Stimulated activated CD4-positive, alpha-beta T cell treated with anti-CD3 and anti-CD28 coated beads, Interleukin-1b, Interleukin-23, amount 100 ng/mL, for 24 hours (primary cell): ENCODE results near the gene SYNE1.

Source experiments
- DNase-seq, 4 experiments: peaks; one replicate each; pipeline ENCODE4 v3.0.0-alpha.2; 2020; ENCODE audit warnings: low read depth in 4 of 4, low spot score in 1 of 4

The SYNE1 gene

DNA sequence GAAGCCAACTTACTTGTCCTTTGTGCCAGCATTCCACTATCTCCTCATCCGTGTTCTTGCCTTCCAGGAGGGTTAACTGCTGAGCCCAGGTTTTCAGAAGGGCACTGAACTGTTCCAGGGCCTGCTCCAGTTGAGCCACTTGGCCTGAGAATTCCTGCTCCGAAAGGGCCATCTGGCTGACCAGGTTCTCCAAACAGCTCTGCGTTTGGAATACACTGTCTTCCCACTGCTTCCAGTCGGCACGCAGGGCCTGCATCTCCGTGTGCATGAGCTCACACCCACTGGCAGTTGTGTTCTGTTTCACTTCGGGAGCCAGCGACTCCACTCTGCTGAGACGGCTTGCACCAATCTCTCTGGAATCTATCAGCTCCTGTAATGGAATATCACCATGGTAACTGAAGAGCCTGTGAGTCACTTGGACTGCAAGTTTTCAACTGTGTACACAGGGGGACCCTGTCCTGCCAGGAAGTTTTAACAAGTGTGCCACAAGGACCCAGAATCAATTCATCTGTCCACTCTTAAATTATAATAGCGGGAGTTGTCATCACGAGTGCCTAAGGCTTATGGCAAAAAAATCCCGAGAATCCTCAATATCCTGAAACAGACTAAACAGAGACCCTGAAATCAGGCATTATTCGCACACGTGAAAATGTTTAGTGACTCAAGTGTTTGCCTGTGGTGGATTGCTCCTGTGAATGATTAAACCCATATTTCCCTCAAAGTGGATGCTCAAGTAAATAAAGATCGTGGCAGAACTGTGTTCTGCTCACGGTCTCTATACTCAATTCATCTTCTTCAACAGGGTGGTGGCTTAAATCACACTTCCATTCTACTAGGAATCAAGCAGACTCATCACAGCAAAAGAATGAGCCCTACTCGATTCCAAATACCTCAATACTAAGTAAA is 255.9 kb downstream of the SYNE1 start:
- DNase-seq = no peak

DNA sequence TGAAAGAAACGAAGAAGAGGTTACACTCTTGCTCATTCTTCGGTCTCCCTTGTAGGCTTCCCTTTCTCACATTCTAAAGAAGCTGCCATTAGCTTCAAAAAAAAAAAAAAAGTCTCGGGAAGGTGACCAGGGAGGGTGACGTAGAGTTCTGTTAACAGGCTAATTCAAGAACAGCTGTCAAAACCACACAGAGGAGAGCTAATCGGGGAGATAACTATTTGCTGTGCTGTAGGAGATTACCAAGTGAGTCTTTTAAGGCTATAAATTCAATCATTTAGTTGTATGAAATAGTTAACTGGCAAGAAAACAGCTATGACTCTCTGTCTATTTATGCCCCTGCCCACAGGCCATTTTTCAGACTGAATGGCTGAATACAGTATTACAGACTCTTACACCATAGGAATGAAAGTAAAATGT is 256.8 kb downstream of the SYNE1 start:
- DNase-seq = no peak

DNA sequence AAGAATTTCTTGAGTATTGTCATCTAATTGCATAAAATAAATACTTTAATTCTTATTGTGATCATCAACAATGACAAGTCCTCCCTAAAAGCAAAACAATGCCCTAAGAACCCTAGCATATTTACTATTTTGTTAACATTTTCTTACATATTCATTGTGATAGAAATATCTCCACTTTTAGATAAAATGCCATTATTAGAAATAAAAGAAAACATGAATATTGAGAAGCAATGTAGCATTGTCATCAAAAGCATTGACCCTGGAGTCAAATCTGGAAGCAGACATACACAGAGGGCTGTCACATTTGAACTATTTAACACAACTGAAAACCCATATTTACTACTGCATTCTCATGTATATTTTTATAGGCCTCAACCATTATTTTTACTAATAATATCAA is 257.7 kb downstream of the SYNE1 start:
- DNase-seq = no peak

DNA sequence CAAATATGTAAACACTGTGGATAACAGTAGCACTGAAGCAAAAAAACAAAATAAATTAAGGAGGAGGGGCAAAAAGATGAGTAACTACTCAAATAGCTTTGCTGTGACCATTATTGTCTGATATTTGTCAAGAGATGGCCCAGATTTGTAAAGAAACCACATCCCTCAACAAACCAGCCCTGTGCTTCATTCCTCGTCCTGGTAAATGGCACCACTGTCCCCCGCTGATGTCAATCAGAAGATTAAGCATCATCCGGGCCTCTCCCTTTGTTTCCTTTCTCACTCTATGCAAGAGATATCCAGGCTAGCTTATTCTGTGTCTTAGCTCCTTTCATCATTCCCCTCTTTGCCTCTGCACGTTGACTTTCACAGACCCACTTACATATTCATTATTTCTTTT is 259.0 kb downstream of the SYNE1 start:
- no peak for DNase-seq

DNA sequence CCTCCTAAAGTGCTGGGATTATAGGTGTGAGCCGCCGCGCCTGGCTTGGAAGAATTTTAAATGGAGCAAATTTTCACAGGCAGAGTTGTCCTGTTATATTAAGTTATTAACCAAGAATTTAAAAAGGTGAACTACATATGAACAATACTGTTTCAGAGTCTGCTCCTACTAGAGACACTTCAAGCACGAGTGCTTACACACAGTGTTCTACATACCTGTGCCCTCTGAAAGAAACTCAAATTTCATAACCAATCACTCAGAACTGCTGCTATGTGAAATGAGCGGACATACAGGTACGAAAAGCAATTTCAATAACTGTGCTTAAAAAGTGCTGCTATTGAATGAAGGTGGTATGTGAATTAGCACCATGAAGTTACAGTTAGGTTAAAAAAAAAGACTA is 262.0 kb downstream of the SYNE1 start:
- DNase-seq = no peak

DNA sequence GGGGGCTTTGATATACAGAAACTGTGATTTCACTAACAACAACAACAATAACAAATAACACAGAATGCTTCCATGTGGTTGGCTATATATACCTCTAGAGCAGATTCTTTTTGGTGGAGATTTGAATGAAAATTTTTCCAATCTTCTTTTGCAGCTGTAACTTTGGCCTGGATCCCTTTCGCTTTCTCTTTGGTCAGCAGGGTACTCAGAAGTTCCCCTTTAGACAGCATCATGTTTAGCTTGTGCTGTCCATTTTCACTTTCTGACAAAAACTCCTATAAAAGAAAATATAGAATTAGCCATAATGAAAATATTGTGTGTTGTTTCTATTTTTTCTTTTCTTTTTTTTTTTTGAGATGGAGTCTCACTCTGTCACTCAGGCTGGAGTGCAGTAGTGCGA is 264.2 kb downstream of the SYNE1 start:
- no peak for DNase-seq

DNA sequence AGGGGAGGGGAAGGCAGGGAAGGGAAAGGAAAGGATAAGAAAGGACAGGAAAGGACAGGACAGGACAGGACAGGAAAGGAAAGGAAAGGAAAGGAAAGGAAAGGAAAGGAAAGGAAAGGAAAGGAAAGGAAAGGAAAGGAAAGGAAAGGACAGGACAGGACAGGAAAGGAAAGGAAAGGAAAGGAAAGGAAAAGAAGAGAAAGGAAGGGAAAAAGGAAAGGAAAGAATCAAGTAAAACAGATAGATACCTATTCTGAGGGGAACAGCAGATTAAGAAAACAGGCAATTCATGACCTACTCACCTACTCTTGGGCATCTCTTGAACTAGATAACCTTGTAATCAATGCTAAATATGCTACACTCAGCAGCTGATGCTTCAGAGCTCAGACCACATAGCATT is 265.4 kb downstream of the SYNE1 start:
- DNase-seq = no peak

DNA sequence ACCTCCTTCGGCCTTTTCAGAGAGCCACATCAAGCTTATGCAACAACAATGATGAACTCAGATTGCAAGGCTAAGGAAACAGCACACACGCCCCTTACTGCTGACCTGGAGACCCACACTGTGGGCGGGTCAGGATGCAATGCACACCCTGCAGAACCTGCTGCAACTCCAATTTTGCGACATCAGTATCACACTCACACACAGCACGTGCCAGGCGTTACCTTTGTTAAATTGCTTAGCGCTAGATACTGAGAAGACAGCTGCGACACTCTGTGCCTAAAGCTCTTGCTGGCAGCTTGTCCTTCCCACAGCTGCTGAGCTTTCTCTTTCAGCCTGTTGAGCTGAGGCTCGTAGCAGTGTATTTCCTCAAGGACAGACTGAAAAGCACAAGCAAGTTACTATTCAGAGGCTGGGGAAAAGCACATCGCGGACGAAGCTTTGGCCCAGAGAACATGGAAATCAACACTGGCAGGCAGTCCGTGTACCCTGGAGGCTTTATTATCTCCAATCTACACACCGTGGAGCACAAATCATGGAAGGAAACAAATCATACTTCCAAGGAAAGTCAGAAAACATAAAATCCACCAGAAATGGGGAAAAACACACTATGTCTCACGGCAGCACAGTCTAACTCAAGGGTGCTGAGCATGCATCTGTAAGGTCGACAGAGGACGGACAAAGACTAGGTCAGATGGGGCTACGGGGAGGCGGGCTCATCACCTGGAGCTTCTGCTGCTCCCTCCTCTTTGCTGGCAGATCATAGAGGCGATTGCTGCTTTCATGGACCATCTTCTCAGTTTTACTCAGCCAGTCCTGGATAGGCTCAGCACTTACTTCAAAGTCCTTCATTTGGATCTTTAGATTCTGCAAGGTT is 268.2 kb downstream of the SYNE1 start:
- no peak for DNase-seq

DNA sequence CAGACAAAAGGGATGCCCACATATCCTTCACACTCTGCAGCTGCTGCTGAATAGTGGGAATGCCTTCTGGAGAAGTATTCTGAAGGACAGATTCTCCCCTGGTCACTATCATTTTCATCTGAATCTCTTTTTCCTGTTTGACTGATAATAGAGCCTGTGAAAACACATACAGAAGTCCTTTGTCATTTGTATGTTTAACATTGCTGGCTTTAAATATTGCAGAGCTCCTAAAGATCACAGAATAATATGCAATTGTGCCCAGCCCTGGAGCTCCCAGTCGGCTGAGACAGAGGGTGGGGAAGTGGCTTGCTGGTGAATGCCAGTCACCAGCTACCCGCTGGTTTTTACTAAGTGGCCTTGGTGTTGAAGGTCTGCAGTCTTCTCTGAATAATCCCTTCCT is 272.3 kb downstream of the SYNE1 start:
- no peak for DNase-seq

DNA sequence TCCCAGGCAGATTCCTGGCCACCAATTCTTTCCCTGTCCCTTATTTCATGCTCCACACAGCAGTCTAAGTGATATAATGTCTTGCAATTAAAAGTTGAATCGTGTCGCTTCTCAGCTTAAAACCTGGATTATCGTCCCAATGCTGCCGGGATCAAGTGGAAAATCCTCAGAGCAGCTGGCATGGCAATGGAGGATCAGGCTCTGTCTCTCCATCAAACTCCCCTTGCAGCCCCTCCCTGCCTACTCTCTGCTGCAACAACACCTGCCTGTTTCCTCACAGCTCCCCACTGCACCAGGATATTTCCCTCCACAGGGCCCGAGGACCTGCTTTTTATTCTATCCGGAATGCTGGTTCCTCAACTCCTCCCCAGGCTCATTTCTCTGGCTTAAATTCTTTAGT is 277.1 kb downstream of the SYNE1 start:
- no peak for DNase-seq

DNA sequence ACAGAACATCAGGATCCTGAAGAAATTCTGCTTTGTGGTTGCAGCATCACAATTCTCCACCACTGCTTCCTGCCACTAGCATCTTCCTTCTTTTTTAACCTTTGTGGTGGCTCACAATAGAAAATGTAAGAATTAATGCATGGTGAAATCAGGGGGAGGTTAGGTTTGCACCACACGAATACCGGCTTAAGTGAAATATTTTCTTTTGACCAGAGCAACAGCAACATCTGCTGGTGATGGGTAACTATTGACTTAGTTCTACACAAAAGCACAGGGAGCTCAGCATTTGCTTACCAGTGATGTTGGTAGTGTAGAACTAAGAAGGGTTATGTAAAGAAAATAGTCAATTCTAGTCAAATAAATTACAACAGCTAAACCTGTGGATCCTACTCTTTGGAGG is 280.5 kb downstream of the SYNE1 start:
- DNase-seq = no peak

DNA sequence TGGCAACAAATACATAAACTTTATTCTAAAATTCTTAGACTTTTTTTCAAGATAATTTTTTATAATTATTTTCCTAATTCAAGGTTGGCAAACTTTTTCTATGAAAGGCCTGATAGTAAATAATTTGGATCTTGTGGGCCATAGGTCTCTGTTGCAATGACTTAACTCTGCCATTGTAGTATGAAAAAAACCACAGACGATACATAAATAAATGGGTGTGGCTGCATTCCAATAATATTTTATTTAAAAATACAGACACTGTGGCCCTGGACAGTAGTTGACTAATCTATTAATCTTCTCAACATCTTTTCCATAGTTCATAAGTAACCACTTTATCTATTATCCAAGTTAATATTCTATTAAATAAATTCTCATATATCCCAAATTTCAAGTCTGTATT is 281.1 kb downstream of the SYNE1 start:
- DNase-seq = no peak

DNA sequence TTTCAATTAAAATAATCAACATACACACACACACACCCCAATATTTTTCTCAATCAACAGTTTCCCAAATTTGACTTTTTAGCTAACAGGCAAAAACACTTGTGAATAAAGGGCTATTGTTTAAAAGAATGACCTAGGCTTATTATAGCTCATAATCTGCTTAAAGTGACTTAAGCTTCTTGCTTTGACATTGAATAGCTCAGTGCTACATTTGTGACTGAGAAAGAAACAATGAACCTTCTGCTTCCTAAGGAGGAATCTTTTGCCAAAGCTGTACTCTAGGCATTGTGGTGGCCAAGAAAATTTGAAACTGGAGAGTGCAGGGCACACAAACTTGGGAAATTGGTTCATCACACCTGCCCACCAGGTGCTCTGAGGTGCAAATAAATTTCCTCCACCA is 282.0 kb downstream of the SYNE1 start:
- no peak for DNase-seq

DNA sequence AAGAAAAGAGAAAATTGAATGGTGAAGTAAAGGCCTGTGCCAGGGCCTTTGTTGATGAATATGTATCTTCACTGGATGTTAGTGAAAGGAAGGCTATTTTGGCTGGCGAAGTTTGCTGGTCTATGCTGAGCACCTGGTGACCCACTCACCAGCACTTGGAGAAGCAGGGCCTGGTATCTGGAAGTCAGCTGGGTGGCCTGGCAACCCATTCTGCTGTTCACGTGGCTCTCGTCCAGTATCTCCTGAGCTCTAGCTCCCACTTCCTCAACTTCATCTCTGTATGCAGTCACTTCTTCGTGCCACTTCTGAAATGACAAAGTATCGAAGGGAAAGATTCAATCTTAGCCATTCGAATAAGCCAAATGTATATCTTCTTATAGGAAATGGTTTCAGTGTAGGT is 283.7 kb downstream of the SYNE1 start:
- no peak for DNase-seq

DNA sequence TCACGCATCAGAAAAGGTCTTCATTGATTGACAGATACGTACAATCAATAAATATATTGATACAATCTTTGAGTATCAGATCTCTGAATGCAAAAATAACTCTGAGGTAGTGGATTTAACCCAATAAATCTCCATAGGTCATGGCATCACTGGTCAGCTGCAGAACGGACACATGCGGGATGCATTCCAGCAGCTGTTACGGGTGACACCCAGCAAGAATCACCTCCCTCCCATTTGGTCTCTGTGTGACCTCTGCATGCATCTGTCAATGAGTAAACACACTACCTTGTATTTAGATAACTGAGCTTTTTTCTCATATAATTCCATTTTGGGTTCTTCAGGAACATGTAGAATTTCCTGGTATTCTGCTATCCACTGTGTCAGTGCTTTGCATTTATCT is 285.4 kb downstream of the SYNE1 start:
- DNase-seq = no peak

DNA sequence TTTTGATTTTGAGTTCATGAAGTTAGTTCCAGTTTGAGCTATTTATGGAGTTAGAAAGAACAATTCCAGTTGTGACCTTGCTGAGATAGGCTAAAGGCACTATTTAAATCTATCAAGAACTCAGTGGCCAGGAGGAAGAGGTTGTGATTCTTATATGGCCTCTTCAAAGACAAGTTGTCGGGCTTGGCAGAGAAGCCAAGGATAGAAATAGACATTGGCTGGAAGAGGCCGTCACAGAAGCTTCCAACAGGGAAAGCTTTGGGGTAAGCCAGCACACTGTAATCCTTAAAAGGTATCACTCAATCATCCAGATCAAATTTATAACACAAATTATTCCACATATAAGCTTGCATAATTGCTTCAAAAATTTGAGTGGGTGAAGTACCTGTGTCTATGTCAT is 286.1 kb downstream of the SYNE1 start:
- no peak for DNase-seq

DNA sequence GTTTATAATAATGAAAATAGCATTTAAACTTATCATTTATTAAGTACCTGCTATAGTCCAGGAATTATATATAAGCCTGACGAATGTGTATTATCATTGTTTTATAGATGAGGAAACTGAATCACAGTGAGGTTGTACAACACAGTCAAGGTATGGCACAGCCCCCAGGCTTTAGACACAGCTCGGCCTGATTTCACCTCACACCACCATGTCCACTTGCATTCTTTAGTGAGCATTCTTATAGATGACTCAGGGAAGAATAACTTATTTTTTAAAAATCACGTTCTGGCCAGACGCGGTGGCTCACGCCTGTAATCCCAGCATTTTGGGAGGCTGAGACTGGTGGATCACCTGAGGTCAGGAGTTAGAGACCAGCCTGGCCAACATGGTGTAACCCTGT is 289.0 kb downstream of the SYNE1 start:
- no peak for DNase-seq

DNA sequence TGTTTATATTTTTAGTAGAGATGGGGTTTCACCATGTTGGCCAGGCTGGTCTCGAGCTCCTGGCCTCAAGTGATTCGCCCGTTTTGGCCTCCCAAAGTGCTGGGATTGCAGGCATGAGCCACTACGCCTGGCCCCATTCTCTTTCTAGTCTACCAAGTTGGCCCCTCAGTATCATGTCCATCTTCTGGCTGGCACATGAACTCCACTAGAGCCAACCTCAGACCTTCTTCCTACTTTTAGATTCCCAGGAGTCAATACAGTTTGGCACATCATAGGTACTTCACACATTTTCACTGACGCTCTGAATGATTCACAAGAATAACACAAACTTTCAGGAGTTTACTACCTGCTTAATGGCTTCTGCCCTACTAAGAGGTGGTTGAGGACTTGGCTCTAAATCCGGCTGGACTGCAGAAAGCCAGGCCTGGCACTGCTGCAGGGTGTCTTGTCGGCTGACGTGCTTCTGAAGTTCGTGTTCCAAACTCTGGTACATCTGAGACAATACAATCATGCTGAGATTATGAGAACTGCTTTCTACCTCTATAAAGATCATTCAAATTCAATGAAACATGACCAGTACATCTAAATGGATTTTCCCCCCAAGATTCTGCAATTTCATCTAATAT is 293.3 kb downstream of the SYNE1 start:
- no peak for DNase-seq

DNA sequence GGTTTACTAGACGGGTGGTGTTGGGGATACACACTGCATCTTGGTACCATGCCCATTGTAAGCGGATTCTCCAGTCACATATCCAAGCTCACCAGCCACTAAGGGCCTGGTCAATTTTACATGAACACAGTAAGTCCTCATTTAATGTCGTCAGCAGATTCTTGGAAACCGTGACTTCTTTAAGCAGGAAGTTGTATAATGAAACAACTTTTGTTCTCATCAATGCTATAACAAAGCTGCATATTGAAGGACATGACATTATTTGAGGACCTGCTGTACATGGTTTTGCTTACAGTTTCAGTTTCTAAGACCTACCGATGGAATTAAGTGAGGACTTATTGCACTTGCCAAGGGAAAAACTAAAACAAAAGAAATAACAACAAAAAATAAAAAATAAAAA is 295.6 kb downstream of the SYNE1 start:
- no peak for DNase-seq

DNA sequence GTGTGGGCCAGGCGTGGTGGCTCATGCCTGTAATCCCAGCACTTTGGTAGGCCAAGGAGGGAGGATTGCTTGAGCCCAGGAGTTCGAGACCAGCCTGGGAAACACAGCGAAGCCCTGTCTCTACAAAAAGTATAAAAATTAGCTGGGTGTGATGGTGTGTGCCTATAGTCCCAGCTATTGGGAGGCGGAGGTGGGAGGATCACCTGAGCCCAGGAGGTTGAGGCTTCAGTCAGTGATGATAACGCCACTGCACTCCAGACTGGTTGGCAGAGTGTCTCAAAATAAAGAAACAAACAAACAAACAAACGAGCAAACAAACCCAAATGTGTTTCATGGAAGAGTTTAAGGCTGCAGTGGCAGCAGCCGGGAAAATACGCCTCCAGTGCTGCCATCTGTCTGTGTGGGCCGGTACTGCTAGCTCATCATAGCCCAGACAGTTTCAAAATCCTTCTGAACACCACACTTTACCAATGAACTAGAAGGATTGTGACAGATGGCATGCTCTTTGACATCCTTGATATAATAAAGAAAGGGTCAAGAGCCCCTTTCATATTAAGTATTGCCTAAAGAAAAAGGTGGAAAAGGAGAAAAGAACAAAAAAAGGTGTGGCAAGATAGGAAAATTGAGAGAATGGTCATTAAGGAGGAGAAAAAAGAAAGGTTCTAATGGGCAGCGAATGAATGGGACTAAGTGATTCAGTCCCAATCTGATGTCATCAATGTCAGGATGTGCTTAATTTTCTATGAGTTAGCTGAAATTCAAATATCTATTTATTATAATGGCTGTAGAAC is 298.6 kb downstream of the SYNE1 start:
- peak; percentile 26 to 34 (median 32) for DNase-seq

DNA sequence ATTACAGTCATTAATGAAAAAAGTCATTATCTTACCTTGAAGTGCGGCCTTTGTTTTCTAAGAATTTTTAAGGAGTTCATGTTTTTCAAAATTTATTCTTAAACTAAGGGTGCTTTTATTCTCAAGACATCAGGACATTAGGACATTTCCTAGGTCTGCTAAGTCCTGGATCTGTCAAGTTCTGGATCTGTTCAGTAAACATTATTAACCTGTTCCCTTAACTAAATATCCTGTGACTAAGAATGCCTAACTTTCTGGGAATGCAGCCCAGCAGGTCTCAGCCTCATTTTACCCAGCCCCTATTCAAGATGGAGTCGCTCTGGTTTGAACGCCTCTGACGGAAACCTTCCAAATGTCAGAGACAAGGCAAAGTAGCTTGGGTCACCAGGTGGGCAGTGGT is 302.6 kb downstream of the SYNE1 start:
- DNase-seq = no peak
